Right atrium auricular region (tissue), 2 donors: ENCODE results near the gene CAMK2N1. TPM values are rescaled to one million over a fixed set of nuclear protein-coding genes. Genes with fewer than 3 reads are reported as not detected.

Experiments used
- DNase-seq: peaks from one replicate; pipeline ENCODE4 v3.0.0-alpha.2; 2019; ENCODE audit warnings: low spot score
- H3K27ac ChIP-seq, 2 donors: fragments of 200-600 bp; sonication (generic); 1 replicate in 1 of 2; 2 replicates in 1 of 2; pipeline ENCODE4 v1.5.1; 2016 to 2019
- H3K27me3 ChIP-seq, 2 donors: fragments of 200-600 bp; sonication (generic); one replicate each; pipeline versions ENCODE4 v1.5.1 to v1.6.0; 2017 to 2019
- H3K36me3 ChIP-seq: fragments of 200-600 bp; sonication (generic); one replicate; pipeline ENCODE4 v1.5.1; 2016
- H3K4me1 ChIP-seq, 2 donors: fragments of 200-600 bp; sonication (generic); one replicate each; pipeline versions ENCODE4 v1.5.1 to v1.6.0; 2017 to 2019
- H3K4me3 ChIP-seq, 2 donors: fragments of 200-600 bp; sonication (generic); 1 replicate in 1 of 2; 2 replicates in 1 of 2; pipeline ENCODE4 v1.5.1; 2017 to 2019; ENCODE audit warnings: mild to moderate bottlenecking in 1 of 2, moderate library complexity in 1 of 2
- H3K9me3 ChIP-seq, 2 donors: fragments of 200-600 bp; sonication (generic); one replicate each; pipeline ENCODE4 v1.5.1; 2019
- total RNA-seq, 2 donors: library from RNA; depleted of rRNA; stranded (reverse); fragments of >200 nt; gene quantifications; one replicate each; pipeline ENCODE4 v1.1.0, GENCODE V29; 2016
- TF ChIP-seq, protein P1 (sequence below), 2 donors: fragments of 200-600 bp; sonication (generic); IDR thresholded peaks; one replicate each; pipeline ENCODE4 v1.5.1; 2019; ENCODE audit warnings: antibody characterized with exemption in 2 of 2

The CAMK2N1 gene
- total RNA-seq, 2 donors from 2014 or later = 5.3 to 13.4 TPM

DNA sequence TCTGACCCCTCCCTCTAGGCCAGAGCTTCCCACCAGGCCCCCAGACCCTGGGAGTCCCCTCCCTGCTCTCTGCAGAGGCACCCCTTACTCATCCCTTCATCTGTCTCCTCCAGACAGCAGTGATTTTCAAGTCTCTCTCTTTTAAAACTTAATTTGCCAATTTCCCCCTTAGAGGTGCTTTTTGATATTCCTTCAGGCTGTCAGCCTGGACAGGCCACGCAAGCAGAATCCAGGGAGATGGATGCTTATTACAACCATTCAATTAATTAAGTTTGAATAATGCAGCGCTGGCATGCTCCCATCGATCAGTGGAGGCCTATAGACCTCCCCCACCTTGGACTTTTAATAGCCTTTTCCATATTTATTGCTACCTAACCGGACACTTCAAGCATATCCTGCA is 6.2 kb downstream of the CAMK2N1 start:
- Histone ChIP-seq H3K36me3 (no peaks in the 10 kb centered on the region), H3K27me3 (no peaks in the 10 kb centered on the region), H3K4me3 (no peak overlapping the region), H3K27ac (no peak overlapping the region), H3K4me1 (peaks cover 0 to 40% of the 10 kb centered on the region in 2 donors), H3K9me3 (no peaks in the 10 kb centered on the region)
- TF ChIP-seq, protein P1, sequence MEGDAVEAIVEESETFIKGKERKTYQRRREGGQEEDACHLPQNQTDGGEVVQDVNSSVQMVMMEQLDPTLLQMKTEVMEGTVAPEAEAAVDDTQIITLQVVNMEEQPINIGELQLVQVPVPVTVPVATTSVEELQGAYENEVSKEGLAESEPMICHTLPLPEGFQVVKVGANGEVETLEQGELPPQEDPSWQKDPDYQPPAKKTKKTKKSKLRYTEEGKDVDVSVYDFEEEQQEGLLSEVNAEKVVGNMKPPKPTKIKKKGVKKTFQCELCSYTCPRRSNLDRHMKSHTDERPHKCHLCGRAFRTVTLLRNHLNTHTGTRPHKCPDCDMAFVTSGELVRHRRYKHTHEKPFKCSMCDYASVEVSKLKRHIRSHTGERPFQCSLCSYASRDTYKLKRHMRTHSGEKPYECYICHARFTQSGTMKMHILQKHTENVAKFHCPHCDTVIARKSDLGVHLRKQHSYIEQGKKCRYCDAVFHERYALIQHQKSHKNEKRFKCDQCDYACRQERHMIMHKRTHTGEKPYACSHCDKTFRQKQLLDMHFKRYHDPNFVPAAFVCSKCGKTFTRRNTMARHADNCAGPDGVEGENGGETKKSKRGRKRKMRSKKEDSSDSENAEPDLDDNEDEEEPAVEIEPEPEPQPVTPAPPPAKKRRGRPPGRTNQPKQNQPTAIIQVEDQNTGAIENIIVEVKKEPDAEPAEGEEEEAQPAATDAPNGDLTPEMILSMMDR (IDR thresholded peaks at IDR 0.05) = no peak
- DNase-seq = no peak

DNA sequence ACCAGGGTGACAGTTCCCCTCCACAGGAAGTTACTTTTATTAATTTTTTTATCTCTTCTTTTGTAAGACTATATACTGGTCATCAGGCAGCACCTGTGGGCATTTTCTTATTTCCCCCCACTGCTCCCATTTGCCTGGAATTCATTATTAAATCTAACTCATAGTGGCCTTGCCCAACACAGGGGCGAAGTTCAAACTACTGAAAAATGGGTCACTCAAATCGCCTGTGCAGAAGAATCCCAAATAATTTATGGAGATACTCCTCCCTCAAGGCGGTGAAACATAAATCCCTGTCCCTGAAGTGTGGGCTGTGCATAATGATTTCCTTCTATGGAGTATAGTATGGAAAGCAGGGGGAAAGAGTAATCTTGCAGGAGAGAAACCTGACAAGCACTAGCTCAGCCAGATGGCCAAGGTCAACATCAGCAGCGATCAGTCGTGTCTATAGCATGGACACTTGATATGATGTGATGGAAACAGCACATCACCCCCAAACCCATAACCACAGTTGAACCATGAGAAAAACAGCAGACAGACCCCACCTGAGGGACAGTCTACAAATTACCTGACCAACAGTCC is 7.9 kb downstream of the CAMK2N1 start:
- no peak for DNase-seq
- peaks cover 0 to 25% of the 10 kb centered on the region in 2 donors for H3K4me1 ChIP-seq
- TF ChIP-seq, protein P1 (IDR thresholded peaks at IDR 0.05) = no peak
- H3K27ac ChIP-seq = no peak overlapping the region
- no peak overlapping the region for H3K4me3 ChIP-seq
- no peaks in the 10 kb centered on the region for H3K9me3 ChIP-seq
- H3K36me3 ChIP-seq = no peaks in the 10 kb centered on the region
- H3K27me3 ChIP-seq = no peaks in the 10 kb centered on the region

DNA sequence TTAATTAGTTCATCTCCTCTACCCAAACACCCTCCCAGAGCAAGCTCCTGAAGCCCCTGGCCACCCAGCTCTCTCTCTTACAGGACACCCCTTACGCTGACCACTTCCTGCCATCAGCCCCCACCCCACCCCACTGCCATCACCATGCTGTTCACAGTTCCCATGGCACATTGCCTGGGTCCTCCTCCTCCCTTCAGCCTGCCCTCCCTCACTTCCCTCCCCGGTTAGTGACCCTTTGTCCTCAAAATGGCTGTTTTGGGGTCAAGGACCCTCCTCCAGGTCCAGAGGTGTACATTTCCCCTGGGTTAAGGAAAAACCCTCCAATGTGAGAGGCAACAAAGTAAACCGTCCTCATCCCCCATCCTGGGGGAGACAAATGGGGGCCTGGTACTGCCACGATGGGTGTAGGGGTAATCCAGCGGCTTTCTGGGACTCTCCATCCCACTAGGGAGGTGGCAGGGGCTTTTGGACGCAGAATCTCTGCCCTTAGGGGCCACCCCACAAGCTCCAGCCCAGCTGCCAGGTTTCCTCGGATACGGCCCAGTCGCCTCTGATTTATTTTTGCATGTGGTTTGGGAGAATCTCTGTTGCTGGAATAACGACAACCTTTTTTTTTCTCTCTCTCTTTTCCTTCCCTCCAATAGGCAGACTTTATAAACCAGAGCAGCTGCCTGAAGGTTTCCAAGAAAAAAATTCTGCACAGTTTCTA is 8.5 kb downstream of the CAMK2N1 start:
- no peaks in the 10 kb centered on the region for H3K27me3 ChIP-seq
- no peak overlapping the region for H3K27ac ChIP-seq
- TF ChIP-seq, protein P1 (IDR thresholded peaks at IDR 0.05) = no peak

DNA sequence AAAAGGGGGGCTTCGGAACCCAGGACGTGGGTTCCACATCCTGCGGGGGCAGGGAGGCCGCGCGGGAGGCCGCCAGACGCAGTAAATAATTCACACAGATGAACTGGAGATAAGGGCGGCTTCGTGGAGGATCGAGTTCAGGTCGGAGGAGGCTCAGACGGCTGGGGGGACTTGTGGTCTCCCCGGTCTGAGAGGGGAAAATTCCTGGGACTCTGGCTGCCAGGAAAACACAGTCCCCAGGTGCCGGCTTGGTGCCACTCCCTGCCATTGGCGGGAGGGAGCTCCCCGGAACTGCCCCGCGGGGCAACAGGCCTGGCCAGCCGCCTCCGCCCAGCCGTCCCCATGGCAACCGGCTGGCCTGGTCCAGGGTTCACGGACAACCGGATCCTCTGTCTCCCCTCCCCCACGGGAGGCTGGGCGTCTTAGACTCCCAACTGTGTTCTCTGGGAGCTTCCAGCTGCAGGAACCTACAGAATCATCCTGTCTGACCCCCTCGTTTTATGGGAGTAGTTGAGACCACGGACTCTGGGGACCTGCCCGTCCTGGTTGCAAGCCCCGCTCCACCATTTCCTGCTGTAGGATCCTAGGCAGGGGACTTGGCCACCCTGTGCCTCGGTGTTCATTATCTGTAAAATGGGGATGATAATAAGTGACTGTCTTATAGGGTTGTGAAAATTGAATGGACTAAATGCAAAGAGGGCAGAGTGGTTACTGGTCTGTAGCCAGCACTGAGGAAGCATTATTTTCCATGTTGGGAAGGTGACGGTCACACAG is 9.6 kb downstream of the CAMK2N1 start:
- Histone ChIP-seq H3K9me3 (no peaks in the 10 kb centered on the region), H3K4me1 (peaks cover 0 to 27% of the 10 kb centered on the region in 2 donors), H3K27me3 (no peaks in the 10 kb centered on the region), H3K27ac (no peak overlapping the region), H3K36me3 (no peaks in the 10 kb centered on the region), H3K4me3 (peak overlapping the region in 1 of 2 donors; percentile 14)
- no peak for DNase-seq
- TF ChIP-seq, protein P1 (IDR thresholded peaks at IDR 0.05) = no peak

More for the DNA sequence above, 8.5 kb downstream of the CAMK2N1 start:
- Histone ChIP-seq H3K4me3 (no peak overlapping the region), H3K9me3 (no peaks in the 10 kb centered on the region), H3K4me1 (peaks cover 0 to 27% of the 10 kb centered on the region in 2 donors), H3K36me3 (no peaks in the 10 kb centered on the region)
- DNase-seq = no peak

DNA sequence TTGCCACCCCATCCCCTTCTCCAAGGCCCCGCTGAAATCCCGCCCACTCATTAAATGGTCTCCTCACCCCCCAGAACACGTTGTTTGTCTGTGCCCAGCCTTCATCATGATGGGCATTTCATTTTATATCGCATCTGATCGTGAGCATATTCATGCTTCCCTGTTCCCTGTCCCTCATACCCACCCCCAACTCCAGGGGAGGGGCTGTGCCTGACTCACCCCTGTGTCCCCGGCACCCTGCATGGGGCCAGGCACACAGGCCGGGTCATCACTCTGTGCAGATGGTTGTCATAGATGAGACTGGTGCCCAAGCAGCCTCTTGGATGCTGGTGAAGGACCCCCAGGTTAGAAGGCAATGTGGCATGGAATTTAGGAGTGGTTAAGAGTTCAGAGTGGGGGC is 11.0 kb downstream of the CAMK2N1 start:
- Histone ChIP-seq H3K4me3 (no peak overlapping the region), H3K9me3 (no peaks in the 10 kb centered on the region), H3K27ac (no peak overlapping the region), H3K4me1 (peaks cover 0 to 27% of the 10 kb centered on the region in 2 donors), H3K27me3 (no peaks in the 10 kb centered on the region), H3K36me3 (no peaks in the 10 kb centered on the region)
- TF ChIP-seq, protein P1 (IDR thresholded peaks at IDR 0.05) = no peak
- no peak for DNase-seq
